Heart left ventricle (tissue), 13 donors: Measurements from ENCODE around the gene SLC29A3.

Source experiments
- CTCF ChIP-seq, 12 donors: fragments of 200-600 bp; sonication (generic) in 4 of 12; IDR thresholded peaks; one replicate each; pipeline versions ENCODE4 v1.5.0 to v1.8.0; 2018 to 2022; ENCODE audit warnings: antibody characterized with exemption in 12 of 12, mild to moderate bottlenecking in 5 of 12
- POLR2A ChIP-seq, 2 donors: fragments of 450-650 bp; IDR thresholded peaks; one replicate each; pipeline ENCODE4 v1.6.1; 2017; ENCODE audit warnings: antibody characterized with exemption in 2 of 2, mild to moderate bottlenecking in 2 of 2, moderate library complexity in 2 of 2
- donor health status: ischemic (EF 13 %, LVEDD 7.1; RV severe dilation, severe dysfunction).
- donor health status: DM: no; HTN: yes; CAD: no.
- donor health status: DM: no; HTN: no; CAD: no.
- donor health status: ischemic (EF 25% LVEDD 6.9; RV normal size, moderate dysfunction).
- donor health status: ischemic (EF 25% LVEDD 5.7; RV mildly dilated, moderate dysfunction).
- donor health status: ischemic (EF 35%, LVEDD 5.7; RV mildly dilated, moderate dysfunction).
- donor health status: nonischemic (EF 11% LVEDD 7.7; RV severe dilation, severe dysfunction).
- donor health status: DM: yes; HTN: yes; CAD: no.
- donor health status: PGD.
- donor health status: ischemic (EF 29% LVEDD 5.4; RV normal size, mild dysfunction).
- donor health status: nonischemic (EF 23%, LVEDD 6.1; RV moderate dilation, normal function).

- TF ChIP-seq CTCF (IDR thresholded peaks at IDR 0.05) (no peak), POLR2A (IDR thresholded peaks at IDR 0.05) (no peak)
These were observed 2.3 kb upstream of the SLC29A3 start for GRCh38 chr10:71316786-71317160.
